ENCODE results near the gene GMDS.

The GMDS gene

DNA sequence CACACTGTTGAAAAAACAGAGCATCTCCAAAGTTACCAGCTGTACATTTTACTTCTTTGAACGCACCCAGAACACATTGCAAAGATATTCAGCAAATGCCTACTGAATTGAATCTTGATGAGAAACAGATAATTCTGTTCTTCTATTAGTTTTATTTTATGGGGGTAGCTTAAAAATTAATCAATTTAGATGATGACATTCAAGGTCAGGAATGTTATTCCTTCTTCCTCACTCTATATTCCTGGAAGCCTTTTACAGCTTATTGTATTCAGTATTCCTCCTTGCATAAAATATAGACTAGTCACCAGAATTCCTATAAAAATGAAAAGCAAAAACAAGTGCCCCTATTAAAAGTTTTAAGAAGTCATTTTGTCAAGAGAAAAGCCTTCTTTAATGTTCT lies 21.4 kb upstream of the GMDS start:
- Histone ChIP-seq H3K9me3 (replicated peaks; ENCODE audit: insufficient read depth, low read length) (no peaks in the 10 kb centered on the region), H3K79me2 (ENCODE audit: low read length) (no peaks in the 10 kb centered on the region), H3K36me3 (replicated peaks; ENCODE audit: insufficient read depth, low read length) (no peaks in the 10 kb centered on the region), H2AFZ (ENCODE audit: low read length) (no peak overlapping the region), H3K27ac (ENCODE audit: low read length) (no peak overlapping the region), H3F3A (ENCODE audit: insufficient read depth, low read length) (no peaks in the 10 kb centered on the region), H3K4me1 (ENCODE audit: low read length) (no peaks in the 10 kb centered on the region), H3K4me2 (ENCODE audit: low read depth, low read length) (no peak overlapping the region), H4K20me1 (ENCODE audit: insufficient read depth, low read length) (no peaks in the 10 kb centered on the region), H3K27me3 (replicated peaks; ENCODE audit: insufficient read depth, low read length) (no peaks in the 10 kb centered on the region), H3K9ac (ENCODE audit: low read length) (no peak overlapping the region), H3K9me2 (replicated peaks; ENCODE audit: insufficient read depth, low read length) (no peaks in the 10 kb centered on the region), H3K4me3 (ENCODE audit: low read length) (no peak overlapping the region)
- TF ChIP-seq EZH2phosphoT487 (IDR thresholded peaks at IDR 0.05; ENCODE audit: low read length), result no peak
- TF ChIP-seq, protein P1, sequence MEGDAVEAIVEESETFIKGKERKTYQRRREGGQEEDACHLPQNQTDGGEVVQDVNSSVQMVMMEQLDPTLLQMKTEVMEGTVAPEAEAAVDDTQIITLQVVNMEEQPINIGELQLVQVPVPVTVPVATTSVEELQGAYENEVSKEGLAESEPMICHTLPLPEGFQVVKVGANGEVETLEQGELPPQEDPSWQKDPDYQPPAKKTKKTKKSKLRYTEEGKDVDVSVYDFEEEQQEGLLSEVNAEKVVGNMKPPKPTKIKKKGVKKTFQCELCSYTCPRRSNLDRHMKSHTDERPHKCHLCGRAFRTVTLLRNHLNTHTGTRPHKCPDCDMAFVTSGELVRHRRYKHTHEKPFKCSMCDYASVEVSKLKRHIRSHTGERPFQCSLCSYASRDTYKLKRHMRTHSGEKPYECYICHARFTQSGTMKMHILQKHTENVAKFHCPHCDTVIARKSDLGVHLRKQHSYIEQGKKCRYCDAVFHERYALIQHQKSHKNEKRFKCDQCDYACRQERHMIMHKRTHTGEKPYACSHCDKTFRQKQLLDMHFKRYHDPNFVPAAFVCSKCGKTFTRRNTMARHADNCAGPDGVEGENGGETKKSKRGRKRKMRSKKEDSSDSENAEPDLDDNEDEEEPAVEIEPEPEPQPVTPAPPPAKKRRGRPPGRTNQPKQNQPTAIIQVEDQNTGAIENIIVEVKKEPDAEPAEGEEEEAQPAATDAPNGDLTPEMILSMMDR (IDR thresholded peaks at IDR 0.05; ENCODE audit: low read length), result no peak
- no peak for TF ChIP-seq EZH2 (optimal IDR thresholded peaks at IDR 0.05; ENCODE audit: low read depth, low read length)
- no peak for DNase-seq

DNA sequence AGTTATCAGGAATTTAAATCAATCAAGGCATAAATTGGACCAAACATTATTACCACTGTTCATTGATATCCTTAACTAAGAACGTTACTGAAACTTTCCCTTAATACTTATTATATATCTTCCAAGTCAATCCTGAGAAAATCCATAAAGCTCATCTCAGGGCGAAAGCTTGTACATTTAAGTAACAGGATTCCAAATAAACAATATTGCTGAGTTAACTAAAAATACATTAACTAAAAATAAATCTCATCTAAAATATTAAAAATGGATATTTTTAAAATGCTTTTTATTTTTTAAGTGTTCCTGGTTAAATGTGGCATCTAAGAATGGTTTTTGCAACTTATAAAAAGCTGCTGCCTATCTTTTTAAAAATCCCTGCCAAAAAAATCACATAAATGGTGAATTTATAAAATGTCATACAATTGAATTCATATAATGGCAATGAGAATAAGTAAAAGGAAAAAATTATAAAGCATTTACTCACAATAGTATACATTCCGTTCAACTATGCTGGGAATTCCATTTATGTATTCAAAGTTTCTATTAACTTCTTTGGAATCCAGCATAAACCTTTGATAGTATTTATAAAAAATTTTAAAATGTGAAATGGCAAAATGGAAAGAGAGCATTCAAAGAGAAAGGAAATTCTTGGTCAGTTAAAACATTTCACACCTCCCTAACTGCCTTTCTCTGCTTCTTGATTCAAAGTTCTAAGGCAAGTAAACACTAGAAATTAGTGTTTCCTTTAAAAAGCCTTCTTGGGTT lies 20.8 kb upstream of the GMDS start:
- no peaks in the 10 kb centered on the region for H3K27me3 ChIP-seq (replicated peaks; ENCODE audit: insufficient read depth, low read length)
- no peak for DNase-seq
- no peak for TF ChIP-seq EZH2 (optimal IDR thresholded peaks at IDR 0.05; ENCODE audit: low read depth, low read length)
- no peaks in the 10 kb centered on the region for H3K79me2 ChIP-seq (ENCODE audit: low read length)
- H2AFZ ChIP-seq (ENCODE audit: low read length), result no peak overlapping the region
- no peaks in the 10 kb centered on the region for H3K4me1 ChIP-seq (ENCODE audit: low read length)
- no peaks in the 10 kb centered on the region for H3K9me2 ChIP-seq (replicated peaks; ENCODE audit: insufficient read depth, low read length)
- no peak overlapping the region for H3K4me2 ChIP-seq (ENCODE audit: low read depth, low read length)
- no peaks in the 10 kb centered on the region for H3F3A ChIP-seq (ENCODE audit: insufficient read depth, low read length)
- no peaks in the 10 kb centered on the region for H3K9me3 ChIP-seq (replicated peaks; ENCODE audit: insufficient read depth, low read length)
- H3K27ac ChIP-seq (ENCODE audit: low read length), result no peak overlapping the region
- no peaks in the 10 kb centered on the region for H4K20me1 ChIP-seq (ENCODE audit: insufficient read depth, low read length)
- H3K36me3 ChIP-seq (replicated peaks; ENCODE audit: insufficient read depth, low read length), result no peaks in the 10 kb centered on the region
- no peak overlapping the region for H3K4me3 ChIP-seq (ENCODE audit: low read length)
- no peak overlapping the region for H3K9ac ChIP-seq (ENCODE audit: low read length)

DNA sequence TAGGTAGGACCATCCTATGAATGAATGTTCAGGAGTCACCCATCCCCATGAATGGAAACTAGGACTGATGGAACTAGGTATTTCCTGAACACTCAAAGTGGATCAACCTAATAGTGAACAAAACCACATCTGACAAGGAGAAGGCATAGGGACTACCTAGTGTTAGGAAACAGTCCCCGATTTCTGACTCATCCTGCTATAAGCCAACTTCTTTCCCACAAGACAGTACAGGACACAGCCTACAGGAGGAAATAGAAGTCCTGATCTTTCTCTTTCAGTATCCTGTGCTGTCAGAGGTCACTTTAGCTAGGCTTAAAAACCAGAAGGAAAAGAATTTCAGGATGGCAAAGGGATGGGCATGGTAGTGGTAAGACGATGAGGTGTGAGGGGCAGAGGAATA lies 19.5 kb upstream of the GMDS start:
- Histone ChIP-seq H3K9me3 (replicated peaks; ENCODE audit: insufficient read depth, low read length) (no peaks in the 10 kb centered on the region), H3K4me2 (ENCODE audit: low read depth, low read length) (no peak overlapping the region), H3K9me2 (replicated peaks; ENCODE audit: insufficient read depth, low read length) (no peaks in the 10 kb centered on the region), H3K79me2 (ENCODE audit: low read length) (no peaks in the 10 kb centered on the region), H3K4me3 (ENCODE audit: low read length) (no peak overlapping the region), H3K27ac (ENCODE audit: low read length) (no peak overlapping the region), H4K20me1 (ENCODE audit: insufficient read depth, low read length) (no peaks in the 10 kb centered on the region), H3K4me1 (ENCODE audit: low read length) (no peaks in the 10 kb centered on the region), H3K9ac (ENCODE audit: low read length) (no peak overlapping the region), H2AFZ (ENCODE audit: low read length) (no peak overlapping the region), H3K36me3 (replicated peaks; ENCODE audit: insufficient read depth, low read length) (no peaks in the 10 kb centered on the region), H3K27me3 (replicated peaks; ENCODE audit: insufficient read depth, low read length) (no peaks in the 10 kb centered on the region), H3F3A (ENCODE audit: insufficient read depth, low read length) (no peaks in the 10 kb centered on the region)
- TF ChIP-seq EZH2phosphoT487 (IDR thresholded peaks at IDR 0.05; ENCODE audit: low read length) (no peak), EZH2 (optimal IDR thresholded peaks at IDR 0.05; ENCODE audit: low read depth, low read length) (no peak)
- TF ChIP-seq, protein P1 (IDR thresholded peaks at IDR 0.05; ENCODE audit: low read length), result no peak
- DNase-seq, result no peak

DNA sequence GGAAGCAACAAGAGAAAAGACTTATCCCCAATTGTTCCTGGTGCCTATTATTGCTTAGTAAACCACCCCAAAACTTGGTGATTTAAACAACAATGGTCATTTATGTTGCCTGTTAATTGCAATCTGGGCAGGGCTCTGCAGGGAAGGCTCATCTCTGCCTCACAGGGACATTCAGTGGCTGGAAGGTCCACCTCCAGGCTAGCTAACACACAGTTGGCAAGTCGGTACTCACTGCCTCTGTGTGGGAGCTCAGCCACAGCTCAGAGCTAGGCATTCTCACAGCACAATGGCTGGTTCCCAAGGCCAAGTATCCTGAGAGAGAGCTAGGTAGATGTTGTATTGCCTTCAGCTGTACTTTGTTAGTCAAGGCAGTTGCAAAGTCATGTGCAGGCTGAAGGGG lies 18.5 kb upstream of the GMDS start:
- Histone ChIP-seq H3K9me2 (replicated peaks; ENCODE audit: insufficient read depth, low read length) (no peaks in the 10 kb centered on the region), H3K4me1 (ENCODE audit: low read length) (no peaks in the 10 kb centered on the region), H3K4me2 (ENCODE audit: low read depth, low read length) (no peak overlapping the region), H3F3A (ENCODE audit: insufficient read depth, low read length) (no peaks in the 10 kb centered on the region), H3K27me3 (replicated peaks; ENCODE audit: insufficient read depth, low read length) (no peaks in the 10 kb centered on the region), H3K9me3 (replicated peaks; ENCODE audit: insufficient read depth, low read length) (no peaks in the 10 kb centered on the region), H3K27ac (ENCODE audit: low read length) (no peak overlapping the region), H2AFZ (ENCODE audit: low read length) (no peak overlapping the region), H4K20me1 (ENCODE audit: insufficient read depth, low read length) (no peaks in the 10 kb centered on the region), H3K4me3 (ENCODE audit: low read length) (no peak overlapping the region), H3K79me2 (ENCODE audit: low read length) (no peaks in the 10 kb centered on the region), H3K9ac (ENCODE audit: low read length) (no peak overlapping the region), H3K36me3 (replicated peaks; ENCODE audit: insufficient read depth, low read length) (no peaks in the 10 kb centered on the region)
- DNase-seq, result no peak
- no peak for TF ChIP-seq EZH2phosphoT487 (IDR thresholded peaks at IDR 0.05; ENCODE audit: low read length)
- no peak for TF ChIP-seq EZH2 (optimal IDR thresholded peaks at IDR 0.05; ENCODE audit: low read depth, low read length)
- TF ChIP-seq, protein P1 (IDR thresholded peaks at IDR 0.05; ENCODE audit: low read length), result no peak
